K562 (cell line): ENCODE results near the gene SMIM17. TPM values are rescaled to one million over a fixed set of nuclear protein-coding genes. Genes with fewer than 3 reads are reported as not detected.

Experiments
- ATAC-seq: fragments of 200-7000 bp; cut with Tn5 transposase; 3 replicates; pipeline ENCODE4 v1.9.1; 2020; ENCODE audit warnings: moderate library complexity
- BruUV-seq: library from RNA; stranded (reverse); fragments of 400-500 nt; replicated peaks from 2 replicates; lab custom pipeline; 2021; lab: Mats Ljungman, UMichigan
- CTCF ChIA-PET: fragments of 300-600 bp; formaldehyde crosslinking; extraction: SDS; loops from one replicate; lab custom pipeline; 2021; ENCODE audit warnings: low intra/inter-chr PET ratio; lab: Yijun Ruan, JAX
- POLR2A ChIA-PET: fragments of 300-600, 350-650 bp; sonication (Branson Sonifier 250); formaldehyde crosslinking; extraction: SDS; loops from one replicate; lab custom pipeline; 2021; ENCODE audit warnings: antibody characterized with exemption, inconsistent platforms; lab: Yijun Ruan, JAX
- DNase-seq, 4 experiments: peaks; one replicate each; pipeline versions ENCODE4 v3.0.0 to v3.0.0-alpha.2; 2011 to 2018; ENCODE audit warnings: low spot score in 3 of 4, mixed read lengths in 3 of 4; ENCODE audit errors: extremely low read depth in 1 of 4
- FAIRE-seq: peaks from 2 replicates; lab custom pipeline; 2011; peaks lifted over from hg19 to GRCh38; lab: Jason Lieb, UNC
- H2AFZ ChIP-seq: 2 replicates; pipeline ENCODE4 v1.6.0; 2011; ENCODE audit warnings: low read depth, low read length, control low read depth, inconsistent platforms
- H3K27ac ChIP-seq: fragments of 200-600 bp; 3 replicates; pipeline ENCODE4 v1.8.0; 2011; ENCODE audit warnings: low read depth, mild to moderate bottlenecking, control low read depth, inconsistent platforms, low read length, moderate library complexity, mixed read lengths; ENCODE audit errors: extremely low read depth
- H3K27me3 ChIP-seq, 2 experiments: fragments of 300-600 bp in 1 of 2; 2 replicates in 1 of 2; 3 replicates in 1 of 2; pipeline versions ENCODE4 v1.6.0 to v1.8.0; 2011; ENCODE audit warnings: inconsistent platforms in 2 of 2, low read length in 2 of 2, mild to moderate bottlenecking in 1 of 2, mixed read lengths in 1 of 2, moderate library complexity in 1 of 2; ENCODE audit not compliant: control insufficient read depth in 2 of 2, insufficient read depth in 2 of 2
- H3K36me3 ChIP-seq: fragments of 300-600 bp; 3 replicates; pipeline ENCODE4 v1.8.0; 2011; ENCODE audit warnings: mild to moderate bottlenecking, low read length, inconsistent platforms; ENCODE audit not compliant: control insufficient read depth, insufficient read depth
- H3K4me1 ChIP-seq, 2 experiments: fragments of 200-600 bp in 1 of 2; replicated peaks in 1 of 2; 2 replicates in 1 of 2; 3 replicates in 1 of 2; pipeline versions ENCODE4 v1.5.1 to v1.8.0; 2011; ENCODE audit warnings: inconsistent platforms in 2 of 2, low read length in 2 of 2, mild to moderate bottlenecking in 1 of 2, mixed read lengths in 1 of 2, moderate library complexity in 1 of 2; ENCODE audit not compliant: control insufficient read depth in 2 of 2, insufficient read depth in 2 of 2
- H3K4me2 ChIP-seq: 2 replicates; pipeline ENCODE4 v1.6.1; 2011; ENCODE audit warnings: low read length, control low read depth, inconsistent platforms, mixed read lengths; ENCODE audit not compliant: insufficient read depth
- H3K4me3 ChIP-seq: fragments of 200-600 bp; sonication (generic), shearing (Covaris generic); 2 replicates; pipeline ENCODE4 v1.5.1; 2016; ENCODE audit warnings: control low read depth, inconsistent platforms
- H3K79me2 ChIP-seq: fragments of 200-600 bp; 3 replicates; pipeline ENCODE4 v1.8.0; 2011; ENCODE audit warnings: low read length, inconsistent platforms; ENCODE audit not compliant: control insufficient read depth, insufficient read depth
- H3K9ac ChIP-seq, 2 experiments: 2 replicates each; pipeline versions ENCODE4 v1.6.0 to v1.6.1; 2011; ENCODE audit warnings: low read depth in 2 of 2, low read length in 2 of 2, control low read depth in 1 of 2, inconsistent platforms in 1 of 2, mild to moderate bottlenecking in 1 of 2, mixed read lengths in 1 of 2; ENCODE audit not compliant: insufficient read depth in 1 of 2
- H3K9me1 ChIP-seq: one replicate; pipeline ENCODE4 v1.6.0; 2011; ENCODE audit warnings: inconsistent platforms, mild to moderate bottlenecking, low read length, moderate library complexity; ENCODE audit not compliant: control insufficient read depth, insufficient read depth
- H3K9me3 ChIP-seq: replicated peaks from 2 replicates; pipeline ENCODE4 v1.5.1; 2011; ENCODE audit warnings: low read depth, low read length, inconsistent platforms; ENCODE audit not compliant: control insufficient read depth, insufficient read depth
- H4K20me1 ChIP-seq: replicated peaks from 2 replicates; pipeline ENCODE4 v1.6.1; 2011; ENCODE audit warnings: low read length, inconsistent platforms, mixed read lengths; ENCODE audit not compliant: control insufficient read depth, insufficient read depth
- E2F1 ChIP-seq: sonication (generic); formaldehyde crosslinking; IDR thresholded peaks from 2 replicates; pipeline ENCODE4 v1.8.1; 2023; ENCODE audit warnings: mild to moderate bottlenecking, missing genetic modification reagents, moderate library complexity
- E2F3 ChIP-seq: fragments of 250-450 bp; sonication (Bioruptor Pico); IDR thresholded peaks from 2 replicates; pipeline ENCODE4 v1.4.0; 2020; ENCODE audit warnings: mild to moderate bottlenecking
- GABPB2 ChIP-seq: fragments of 250-450 bp; sonication (Bioruptor Pico); conservative IDR thresholded peaks from 2 replicates; pipeline ENCODE4 v1.5.1; 2021; ENCODE audit warnings: mild to moderate bottlenecking
- HCFC1 ChIP-seq: IDR thresholded peaks from 2 replicates; pipeline ENCODE4 v1.6.1; 2012; ENCODE audit warnings: low read depth, low read length, improper control_type of control experiment
- MEF2A ChIP-seq: IDR thresholded peaks from 2 replicates; pipeline ENCODE4 v1.6.1; 2011; ENCODE audit warnings: low read depth, mild to moderate bottlenecking, low read length, moderate library complexity; ENCODE audit not compliant: control insufficient read depth
- NRF1 ChIP-seq, 2 experiments: fragments of 450-650 bp; IDR thresholded peaks in 1 of 2; conservative IDR thresholded peaks in 1 of 2; 2 replicates each; pipeline ENCODE4 v1.6.1; 2014; ENCODE audit warnings: mild to moderate bottlenecking in 2 of 2
- ZKSCAN1 ChIP-seq: fragments of 150-350 bp; IDR thresholded peaks from 2 replicates; pipeline ENCODE4 v1.6.1; 2016; ENCODE audit warnings: low read depth, low read length
- ZNF143 ChIP-seq: sonication (generic); formaldehyde crosslinking; IDR thresholded peaks from 2 replicates; pipeline ENCODE4 v1.9.0; 2022; ENCODE audit warnings: mild to moderate bottlenecking, missing genetic modification reagents
- WGBS: fragments of 100-300 bp; shearing (Covaris generic); methylation state at CpG from one replicate; pipeline ENCODE4 v1.1.6; 2016; ENCODE audit warnings: low coverage, mixed read lengths; ENCODE audit not compliant: insufficient coverage; ENCODE audit errors: missing lambda C conversion rate; 5-methylcytosine and 5-hydroxymethylcytosine counted together
- in situ Hi-C: fragments of 300-500 bp; cut with MboI; formaldehyde crosslinking; loops from 4 replicates; pipeline ENCODE4 v1.15.0; 2018; ENCODE audit warnings: inconsistent platforms, mixed read lengths
- intact Hi-C: fragments of 100-400 bp; cut with micrococcal nuclease; formaldehyde crosslinking; loops from 2 replicates; pipeline ENCODE4 v1.14.2; 2022
- polyA plus RNA-seq, 8 experiments: library from polyadenylated mRNA; depleted of rRNA in 4 of 8; stranded (reverse) in 5 of 8; unstranded in 3 of 8; fragments of >200 nt; fragmentation: Nextera tagmentation in 2 of 8; fragmentation: Illumina TruSeq in 1 of 8; extraction: Ambion mirVana in 2 of 8; extraction: Trizol in 1 of 8; gene quantifications; 2 replicates each; pipeline versions ENCODE4 v1.2.1 to v1.2.3, GENCODE V29; 2011 to 2014; ENCODE audit warnings: inconsistent platforms in 1 of 8, missing spikeins in 1 of 8
- total RNA-seq, 7 experiments: library from RNA; depleted of rRNA in 6 of 7; stranded (reverse); fragments of >200 nt in 6 of 7; fragmentation: Illumina TruSeq in 2 of 7; extraction: Trizol in 2 of 7; gene quantifications; 2 replicates each; pipeline versions ENCODE4 v1.2.1 to v1.2.3, GENCODE V29; 2011 to 2021; ENCODE audit warnings: low replicate concordance in 1 of 7
- TF ChIP-seq, protein P1 (sequence below): fragments of 250-450 bp; sonication (Bioruptor Pico); IDR thresholded peaks from 2 replicates; pipeline ENCODE4 v1.8.0; 2022; ENCODE audit warnings: moderate library complexity, mild to moderate bottlenecking, inconsistent platforms
- TF ChIP-seq, protein P2 (sequence below), 2 experiments: fragments of 450-650 bp; IDR thresholded peaks; 2 replicates each; pipeline ENCODE4 v1.6.1; 2018; ENCODE audit warnings: mild to moderate bottlenecking in 2 of 2, low read depth in 1 of 2; ENCODE audit not compliant: partially characterized antibody in 2 of 2

Gene SMIM17
- total and polyA plus RNA-seq, 9 of the 15 experiments (the other 6 are each of a cell fraction or from before 2014, with no cell fraction given): not detected

DNA sequence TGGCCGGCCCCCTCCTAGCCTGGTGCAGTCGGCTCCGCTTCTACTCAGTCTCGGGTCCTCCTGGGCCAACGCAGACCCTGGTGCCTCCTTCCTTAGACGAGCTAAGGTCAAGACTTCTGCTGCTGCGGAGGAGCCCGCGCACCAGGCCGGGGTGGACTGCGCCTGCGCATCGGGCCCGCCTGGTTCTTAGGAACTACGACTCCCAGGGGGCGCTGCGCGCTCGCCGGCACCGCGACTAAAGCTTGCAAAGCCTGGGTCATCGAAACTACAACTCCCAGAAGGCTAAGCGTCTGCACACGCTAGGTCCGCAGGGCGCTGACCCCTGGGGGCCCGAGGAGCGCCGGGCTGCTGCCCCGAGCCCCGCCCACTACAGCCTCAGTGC lies 28.6 kb downstream of the SMIM17 start, which contains the start of gene ZNF835:
TSS of gene ZNF835 (minus strand) at position 145 of the 382 bp plus-strand sequence. CDS start 6,559 bp downstream, outside the sequence.
- TF ChIP-seq, protein P1, sequence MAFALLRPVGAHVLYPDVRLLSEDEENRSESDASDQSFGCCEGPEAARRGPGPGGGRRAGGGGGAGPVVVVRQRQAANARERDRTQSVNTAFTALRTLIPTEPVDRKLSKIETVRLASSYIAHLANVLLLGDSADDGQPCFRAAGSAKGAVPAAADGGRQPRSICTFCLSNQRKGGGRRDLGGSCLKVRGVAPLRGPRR (CRISPR knock-in tag): no peak
- TF ChIP-seq GABPB2 (no peak), MEF2A (no peak), ZNF143 (peak; percentile 64), HCFC1 (peak; percentile 51), E2F3 (CRISPR knock-in tag) (no peak), NRF1 (conservative IDR thresholded peaks at IDR 0.05 in 1 of 2, IDR thresholded peaks at IDR 0.05 in 1 of 2) (peak; percentile 51 to 68; a peak in 3 of 4 replicates), ZKSCAN1 (peak; percentile 82), E2F1 (no peak)
- TF ChIP-seq, protein P2, sequence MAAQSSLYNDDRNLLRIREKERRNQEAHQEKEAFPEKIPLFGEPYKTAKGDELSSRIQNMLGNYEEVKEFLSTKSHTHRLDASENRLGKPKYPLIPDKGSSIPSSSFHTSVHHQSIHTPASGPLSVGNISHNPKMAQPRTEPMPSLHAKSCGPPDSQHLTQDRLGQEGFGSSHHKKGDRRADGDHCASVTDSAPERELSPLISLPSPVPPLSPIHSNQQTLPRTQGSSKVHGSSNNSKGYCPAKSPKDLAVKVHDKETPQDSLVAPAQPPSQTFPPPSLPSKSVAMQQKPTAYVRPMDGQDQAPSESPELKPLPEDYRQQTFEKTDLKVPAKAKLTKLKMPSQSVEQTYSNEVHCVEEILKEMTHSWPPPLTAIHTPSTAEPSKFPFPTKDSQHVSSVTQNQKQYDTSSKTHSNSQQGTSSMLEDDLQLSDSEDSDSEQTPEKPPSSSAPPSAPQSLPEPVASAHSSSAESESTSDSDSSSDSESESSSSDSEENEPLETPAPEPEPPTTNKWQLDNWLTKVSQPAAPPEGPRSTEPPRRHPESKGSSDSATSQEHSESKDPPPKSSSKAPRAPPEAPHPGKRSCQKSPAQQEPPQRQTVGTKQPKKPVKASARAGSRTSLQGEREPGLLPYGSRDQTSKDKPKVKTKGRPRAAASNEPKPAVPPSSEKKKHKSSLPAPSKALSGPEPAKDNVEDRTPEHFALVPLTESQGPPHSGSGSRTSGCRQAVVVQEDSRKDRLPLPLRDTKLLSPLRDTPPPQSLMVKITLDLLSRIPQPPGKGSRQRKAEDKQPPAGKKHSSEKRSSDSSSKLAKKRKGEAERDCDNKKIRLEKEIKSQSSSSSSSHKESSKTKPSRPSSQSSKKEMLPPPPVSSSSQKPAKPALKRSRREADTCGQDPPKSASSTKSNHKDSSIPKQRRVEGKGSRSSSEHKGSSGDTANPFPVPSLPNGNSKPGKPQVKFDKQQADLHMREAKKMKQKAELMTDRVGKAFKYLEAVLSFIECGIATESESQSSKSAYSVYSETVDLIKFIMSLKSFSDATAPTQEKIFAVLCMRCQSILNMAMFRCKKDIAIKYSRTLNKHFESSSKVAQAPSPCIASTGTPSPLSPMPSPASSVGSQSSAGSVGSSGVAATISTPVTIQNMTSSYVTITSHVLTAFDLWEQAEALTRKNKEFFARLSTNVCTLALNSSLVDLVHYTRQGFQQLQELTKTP (IDR thresholded peaks at IDR 0.05; ENCODE audit: low read depth in 1 of 2, partially characterized antibody in 2 of 2): peak in 1 of 2 experiments; percentile 44
- TF ChIP-seq, all 486 proteins: peak for 5
- H3K9me3 ChIP-seq: no peaks in the 10 kb centered on the region; the same call in 1 of the 2 replicates
- intact Hi-C loops (no loop called here), in situ Hi-C loops (no loop called here)
- BruUV-seq: no TSS peak
- no peak within 1 kb of the TSS for H3K9ac ChIP-seq
- no peaks in the 10 kb centered on the region for H3K79me2 ChIP-seq
- no peak within 1 kb of the TSS for H2AFZ ChIP-seq
- no peaks in the 10 kb centered on the region for H3K36me3 ChIP-seq
- ChIA-PET POLR2A (no interaction called here), CTCF (no interaction called here)
- no peak for ATAC-seq
- no peaks in the 10 kb centered on the region for H4K20me1 ChIP-seq
- H3K4me2 ChIP-seq: no peak within 1 kb of the TSS
- no peaks in the 10 kb centered on the region for H3K9me1 ChIP-seq
- FAIRE-seq: no peak
- no peak within 1 kb of the TSS for H3K4me3 ChIP-seq
- no peak within 1 kb of the TSS for H3K27ac ChIP-seq
- peaks cover 0 to 4% of the 10 kb centered on the region in 2 experiments; a peak in 1 of 5 replicates for H3K4me1 ChIP-seq
- peak in 1 of 4 experiments; percentile 4 for DNase-seq
- 21% methylated on average over 28 of the region's 32 CpGs for WGBS
- no peaks in the 10 kb centered on the region for H3K27me3 ChIP-seq
